Small intestine (tissue), 7 donors: Measurements from ENCODE around the gene KATNAL2. TPM values are rescaled to one million over a fixed set of nuclear protein-coding genes. Genes with fewer than 3 reads are reported as not detected.

Source experiments
- DNase-seq, 2 donors: peaks; one replicate each; pipeline versions ENCODE4 v3.0.0 to v3.0.0-alpha.2; 2013
- FAIRE-seq: peaks from 2 replicates; lab custom pipeline; 2012; peaks lifted over from hg19 to GRCh38; lab: Jason Lieb, UNC
- H3K27ac ChIP-seq, 3 donors: one replicate each; pipeline ENCODE4 v1.5.1; 2013; ENCODE audit warnings: low read length in 2 of 3, mild to moderate bottlenecking in 2 of 3, control low read depth in 1 of 3, inconsistent platforms in 1 of 3, low read depth in 1 of 3, moderate library complexity in 1 of 3
- H3K27me3 ChIP-seq, 3 donors: one replicate each; pipeline ENCODE4 v1.6.1; 2013; ENCODE audit warnings: low read length in 3 of 3, inconsistent platforms in 1 of 3; ENCODE audit not compliant: control insufficient read depth in 3 of 3, insufficient read depth in 3 of 3
- H3K36me3 ChIP-seq, 3 donors: one replicate each; pipeline ENCODE4 v1.6.1; 2013; ENCODE audit warnings: low read length in 3 of 3, inconsistent platforms in 1 of 3, low read depth in 1 of 3, mild to moderate bottlenecking in 1 of 3, moderate library complexity in 1 of 3; ENCODE audit not compliant: control insufficient read depth in 3 of 3, insufficient read depth in 2 of 3
- H3K4me1 ChIP-seq, 3 donors: one replicate each; pipeline ENCODE4 v1.6.1; 2013; ENCODE audit warnings: low read length in 2 of 3, inconsistent platforms in 1 of 3, low read depth in 1 of 3, mild to moderate bottlenecking in 1 of 3, moderate library complexity in 1 of 3; ENCODE audit not compliant: control insufficient read depth in 3 of 3, insufficient read depth in 2 of 3
- H3K4me3 ChIP-seq, 3 donors: one replicate each; pipeline ENCODE4 v1.5.1; 2013; ENCODE audit warnings: low read length in 3 of 3, control low read depth in 1 of 3, inconsistent platforms in 1 of 3, low read depth in 1 of 3, mild to moderate bottlenecking in 1 of 3, moderate library complexity in 1 of 3
- H3K9me3 ChIP-seq, 2 donors: one replicate each; pipeline ENCODE4 v1.6.1; 2013; ENCODE audit warnings: low read depth in 1 of 2, low read length in 1 of 2; ENCODE audit not compliant: control insufficient read depth in 2 of 2, insufficient read depth in 1 of 2
- WGBS, 3 donors: extraction: QIAGEN DNeasy Blood & Tissue Kit; methylation state at CpG; one replicate each; pipeline ENCODE4 v1.1.7; 2013; 5-methylcytosine and 5-hydroxymethylcytosine counted together
- polyA plus RNA-seq, 4 donors: library from polyadenylated mRNA; stranded (reverse) in 3 of 4; unstranded in 1 of 4; fragments of 200-250 nt in 3 of 4; fragments of 120-200 nt in 1 of 4; gene quantifications; one replicate each; pipeline versions ENCODE4 v1.2.1 to v1.2.3, GENCODE V29; 2013
- donor health status: healthy with polysubstance abuse.
- donor health status: control.
- donor health status: control.
- donor health status: Bipolar disorder and iron deficiency.
- donor health status: healthy.

The KATNAL2 gene
- polyA plus RNA-seq, 4 donors, result 1.6 to 2.9 (median 1.9) TPM; not detected in 1

GRCh38 chr18:46892842-46893241 lies 24.6 kb upstream of the KATNAL2 start:
- Histone ChIP-seq H3K27ac (no peak overlapping the region), H3K4me3 (no peak overlapping the region), H3K27me3 (no peaks in the 10 kb centered on the region), H3K4me1 (peaks cover 0 to 2% (median 0%) of the 10 kb centered on the region in 3 donors), H3K36me3 (peaks cover 0 to 8% (median 8%) of the 10 kb centered on the region in 3 donors), H3K9me3 (peaks cover 0 to 10% of the 10 kb centered on the region in 2 donors)
- WGBS, 3 donors, result 59 to 94% (median 90%) methylated on average over 1 of the region's 1 CpG
- no peak for DNase-seq
- no peak for FAIRE-seq

DNA sequence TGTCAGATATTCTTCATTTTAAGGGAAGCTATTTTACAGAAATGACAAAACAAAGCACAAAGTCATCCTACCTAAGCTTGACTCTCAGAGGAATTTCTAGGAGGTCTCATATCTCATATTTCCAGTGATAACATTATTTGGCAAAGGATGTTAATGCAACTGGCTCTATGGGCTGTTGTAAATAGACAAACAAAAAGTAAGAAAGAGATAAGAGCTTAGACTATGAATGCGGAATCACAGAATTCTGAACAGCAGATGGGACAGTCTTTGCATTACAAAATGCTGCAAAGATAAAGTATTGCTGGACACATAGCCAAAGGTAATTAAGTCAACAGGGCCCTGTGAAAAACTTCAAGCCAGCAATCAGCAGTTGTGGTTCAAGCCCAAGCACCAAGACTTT lies 24.0 kb upstream of the KATNAL2 start:
- peaks cover 0 to 10% of the 10 kb centered on the region in 2 donors for H3K9me3 ChIP-seq
- H3K27me3 ChIP-seq, result no peaks in the 10 kb centered on the region
- no peak overlapping the region for H3K27ac ChIP-seq
- H3K4me1 ChIP-seq, result peaks cover 0 to 2% (median 0%) of the 10 kb centered on the region in 3 donors
- WGBS, 3 donors, result 84 to 90% (median 85%) methylated on average over 1 of the region's 1 CpG
- H3K4me3 ChIP-seq, result no peak overlapping the region
- peaks cover 0 to 8% (median 8%) of the 10 kb centered on the region in 3 donors for H3K36me3 ChIP-seq
- no peak for FAIRE-seq
- no peak for DNase-seq

DNA sequence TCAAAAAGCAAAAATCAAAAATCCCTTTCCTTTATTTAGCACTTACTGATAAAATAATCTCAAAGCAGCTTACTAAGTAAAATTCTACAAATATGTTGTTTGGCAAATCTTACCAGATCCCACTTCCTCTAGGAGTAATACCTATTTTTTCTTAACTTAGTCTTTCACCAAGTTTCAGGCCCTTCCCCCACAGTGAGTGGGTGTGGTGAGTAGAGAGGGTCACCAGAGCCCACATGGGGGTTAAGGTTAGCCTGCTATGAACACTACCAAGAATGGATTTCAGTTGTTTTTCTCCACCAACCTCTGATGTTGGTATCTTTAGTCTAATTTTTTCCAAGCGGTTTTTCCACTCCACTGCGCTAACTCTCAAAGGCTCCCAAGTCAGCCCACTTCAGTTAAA lies 23.3 kb upstream of the KATNAL2 start:
- no peak for FAIRE-seq

DNA sequence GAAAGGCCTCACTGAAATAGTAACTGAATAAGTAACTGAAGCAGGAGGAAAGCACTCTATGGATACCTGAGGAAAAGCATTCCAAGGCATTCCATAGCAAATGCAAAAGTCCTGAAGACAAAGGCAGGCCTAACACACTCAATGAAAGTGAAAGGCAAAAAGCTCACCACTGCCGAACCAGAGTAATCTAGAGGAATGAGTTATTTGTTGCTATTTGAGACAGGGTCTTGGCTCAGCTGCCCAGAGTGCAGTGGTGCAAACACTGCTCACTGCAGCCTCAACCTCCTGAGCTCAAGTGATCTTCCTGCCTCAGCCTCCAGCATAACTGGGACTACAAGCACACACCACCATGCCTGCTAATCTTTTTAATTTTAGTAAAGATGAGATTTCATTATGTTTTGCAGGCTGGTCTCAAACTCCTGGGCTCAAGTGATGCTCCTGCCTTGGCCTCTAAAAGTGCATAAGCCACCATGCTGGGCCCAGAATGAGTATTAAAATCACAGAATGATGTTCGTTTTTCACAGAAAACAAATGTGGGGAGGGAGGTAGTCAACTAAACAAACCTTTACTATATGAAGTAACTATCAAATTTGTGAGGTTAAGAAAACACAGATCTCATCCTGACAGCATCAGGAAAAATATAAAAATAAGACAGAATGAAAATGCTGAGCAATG lies 18.0 kb upstream of the KATNAL2 start:
- Histone ChIP-seq H3K4me1 (no peaks in the 10 kb centered on the region), H3K27ac (no peak overlapping the region), H3K4me3 (no peak overlapping the region), H3K36me3 (peaks cover 0 to 7% (median 0%) of the 10 kb centered on the region in 3 donors), H3K9me3 (no peaks in the 10 kb centered on the region), H3K27me3 (no peaks in the 10 kb centered on the region)
- no peak for FAIRE-seq
- WGBS, 3 donors, result 59 to 60% (median 60%) methylated on average over 2 of the region's 2 CpGs
- DNase-seq, result no peak

More for the DNA sequence above, 23.3 kb upstream of the KATNAL2 start:
- peaks cover 0 to 4% (median 3%) of the 10 kb centered on the region in 3 donors for H3K36me3 ChIP-seq
- peaks cover 0 to 2% (median 0%) of the 10 kb centered on the region in 3 donors for H3K4me1 ChIP-seq
- H3K27ac ChIP-seq, result no peak overlapping the region
- WGBS, 3 donors, result 97 to 98% (median 97%) methylated on average over 2 of the region's 2 CpGs
- H3K9me3 ChIP-seq, result peaks cover 0 to 5% of the 10 kb centered on the region in 2 donors
- DNase-seq, result no peak
- no peaks in the 10 kb centered on the region for H3K27me3 ChIP-seq
- no peak overlapping the region for H3K4me3 ChIP-seq

DNA sequence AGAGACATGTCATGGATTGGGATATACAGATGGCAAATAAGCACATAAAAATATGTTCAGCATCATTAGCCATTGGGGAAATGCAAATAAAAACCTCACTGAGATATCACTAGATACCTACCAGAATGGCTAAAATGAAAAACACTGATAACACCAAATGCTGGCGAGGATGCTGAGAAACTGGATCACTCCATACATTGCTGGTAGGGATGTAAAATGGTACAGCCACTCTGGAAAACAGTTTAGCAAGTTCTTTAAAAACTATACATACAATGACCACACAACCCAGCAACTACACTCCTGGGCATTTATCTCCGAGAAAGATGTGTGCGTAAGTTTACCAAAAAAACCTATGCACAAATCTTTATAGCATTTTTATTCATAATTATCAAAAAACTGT lies 14.0 kb upstream of the KATNAL2 start:
- Histone ChIP-seq H3K9me3 (peaks cover 0 to 9% of the 10 kb centered on the region in 2 donors), H3K4me1 (no peaks in the 10 kb centered on the region), H3K27me3 (no peaks in the 10 kb centered on the region), H3K27ac (no peak overlapping the region), H3K36me3 (peaks cover 0 to 7% (median 0%) of the 10 kb centered on the region in 3 donors), H3K4me3 (no peak overlapping the region)
- no peak for FAIRE-seq
- 93 to 100% (median 99%) methylated on average over 3 of the region's 3 CpGs for WGBS, 3 donors
- no peak for DNase-seq

DNA sequence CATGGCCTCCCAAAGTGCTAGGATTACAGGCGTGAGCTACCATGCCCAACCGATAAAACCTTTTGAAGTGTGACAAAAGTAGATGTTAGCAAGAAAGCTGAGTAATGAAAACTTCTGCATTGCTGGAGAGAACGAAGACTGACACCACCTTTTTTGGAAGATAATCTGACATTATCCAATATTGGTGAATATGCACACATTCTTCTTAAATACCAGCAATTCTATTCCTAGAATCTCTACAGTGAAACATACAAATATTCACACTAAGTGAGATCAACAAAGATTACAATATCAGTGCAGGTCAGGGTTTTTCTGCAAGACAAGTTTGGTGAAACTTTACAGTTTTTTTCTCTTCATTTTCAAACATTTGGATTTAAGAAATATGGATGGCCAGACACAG lies 7.9 kb upstream of the KATNAL2 start:
- H3K36me3 ChIP-seq, result no peaks in the 10 kb centered on the region
- DNase-seq (no peak), FAIRE-seq (no peak)
- 92 to 98% (median 93%) methylated on average over 3 of the region's 3 CpGs for WGBS, 3 donors
- peaks cover 0 to 9% of the 10 kb centered on the region in 2 donors for H3K9me3 ChIP-seq
- no peaks in the 10 kb centered on the region for H3K27me3 ChIP-seq
- no peak overlapping the region for H3K4me3 ChIP-seq
- H3K27ac ChIP-seq, result no peak overlapping the region
- H3K4me1 ChIP-seq, result no peaks in the 10 kb centered on the region

- 90 to 93% (median 91%) methylated on average over 3 of the region's 3 CpGs for WGBS, 3 donors
- FAIRE-seq (no peak), DNase-seq (no peak)
- Histone ChIP-seq H3K4me1 (peaks cover 2 to 4% (median 3%) of the 10 kb centered on the region in 3 donors), H3K9me3 (peaks cover 0 to 9% of the 10 kb centered on the region in 2 donors), H3K36me3 (no peaks in the 10 kb centered on the region), H3K4me3 (no peak overlapping the region), H3K27ac (no peak overlapping the region), H3K27me3 (no peaks in the 10 kb centered on the region)
Observed at GRCh38 chr18:46910856-46911255, 6.5 kb upstream of the KATNAL2 start.

GRCh38 chr18:46915800-46916550 lies 1.4 kb upstream of the KATNAL2 start:
- Histone ChIP-seq H3K27ac (no peak overlapping the region), H3K36me3 (no peaks in the 10 kb centered on the region)

More at GRCh38 chr18:46915800-46916550, 1.4 kb upstream of the KATNAL2 start:
- no peaks in the 10 kb centered on the region for H3K9me3 ChIP-seq
- H3K4me1 ChIP-seq, result peaks cover 3 to 6% (median 3%) of the 10 kb centered on the region in 3 donors
- 13 to 29% (median 26%) methylated on average over 12 of the region's 12 CpGs for WGBS, 3 donors
- DNase-seq (peak; percentile 9 to 14), FAIRE-seq (no peak)
- H3K4me3 ChIP-seq, result peak overlapping the region; percentile 48 to 72 (median 68)
- H3K27me3 ChIP-seq, result no peaks in the 10 kb centered on the region
